Measurements from ENCODE around the gene TWNK. TPM values are rescaled to one million over a fixed set of nuclear protein-coding genes. Genes with fewer than 3 reads are reported as not detected.

The TWNK gene
- total RNA-seq, 2 donors from 2014 or later: 1.8 to 2.3 TPM

GRCh38 chr10:101012525-101013364 lies 25.4 kb downstream of the TWNK start:
- peak overlapping the region in 2 of 4 donors; percentile 14 to 15 for H3K27ac ChIP-seq
- 18 to 23% methylated on average over 11 to 14 of the region's 14 CpGs for WGBS, 2 donors

DNA sequence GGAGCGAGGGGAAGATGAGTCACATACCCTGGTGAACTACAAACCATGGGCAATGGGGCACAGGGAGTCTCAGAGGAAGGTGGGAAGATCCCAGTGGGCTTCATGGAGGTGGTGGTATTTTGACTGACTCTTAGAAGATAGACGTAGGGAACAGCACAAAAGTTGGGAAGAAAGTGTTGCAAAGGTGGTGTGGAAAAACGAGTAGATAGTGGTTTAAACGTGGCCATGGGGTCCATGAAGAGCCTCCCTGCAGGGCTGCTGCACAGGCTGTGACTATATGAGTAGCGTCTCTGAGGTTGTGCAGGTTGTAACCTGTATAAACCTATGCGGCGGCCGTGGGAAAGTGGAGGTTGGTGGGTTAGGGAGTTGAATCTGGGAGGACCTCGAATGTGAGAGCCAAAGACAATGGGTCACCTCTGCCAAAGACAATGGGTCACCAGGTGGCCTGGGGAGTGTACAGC lies 26.1 kb downstream of the TWNK start:
- ATAC-seq (no peak), DNase-seq (no peak)
- H3K9me3 ChIP-seq: no peaks in the 10 kb centered on the region
- TF ChIP-seq CTCF (IDR thresholded peaks at IDR 0.05) (no peak), POLR2A (IDR thresholded peaks at IDR 0.05) (no peak)
- H3K27ac ChIP-seq: no peak overlapping the region
- intact Hi-C loops (cut with DNase I): no loop called here
- H3K36me3 ChIP-seq (replicated peaks in 1 of 2; ENCODE audit: insufficient read depth in 1 of 2, low read depth in 2 of 2): no peaks in the 10 kb centered on the region
- H3K27me3 ChIP-seq: no peaks in the 10 kb centered on the region
- peaks cover 13% of the 10 kb centered on the region for H3K4me1 ChIP-seq
- WGBS, 2 donors: 32 to 39% methylated on average over 9 of the region's 9 CpGs
- H3K4me3 ChIP-seq: no peak overlapping the region

More at GRCh38 chr10:101012525-101013364, 25.4 kb downstream of the TWNK start:
- intact Hi-C loops (cut with DNase I): no loop called here
- TF ChIP-seq POLR2A (IDR thresholded peaks at IDR 0.05): no peak
- TF ChIP-seq CTCF (IDR thresholded peaks at IDR 0.05): peak; percentile 71 to 98 (median 88)
- H3K36me3 ChIP-seq (replicated peaks in 1 of 2; ENCODE audit: insufficient read depth in 1 of 2, low read depth in 2 of 2): no peaks in the 10 kb centered on the region
- H3K27me3 ChIP-seq: no peaks in the 10 kb centered on the region
- H3K4me1 ChIP-seq: peaks cover 13% of the 10 kb centered on the region
- DNase-seq: peak; percentile 83 to 91 (median 89)
- no peaks in the 10 kb centered on the region for H3K9me3 ChIP-seq
- ATAC-seq: peak; percentile 81
- H3K4me3 ChIP-seq: no peak overlapping the region

DNA sequence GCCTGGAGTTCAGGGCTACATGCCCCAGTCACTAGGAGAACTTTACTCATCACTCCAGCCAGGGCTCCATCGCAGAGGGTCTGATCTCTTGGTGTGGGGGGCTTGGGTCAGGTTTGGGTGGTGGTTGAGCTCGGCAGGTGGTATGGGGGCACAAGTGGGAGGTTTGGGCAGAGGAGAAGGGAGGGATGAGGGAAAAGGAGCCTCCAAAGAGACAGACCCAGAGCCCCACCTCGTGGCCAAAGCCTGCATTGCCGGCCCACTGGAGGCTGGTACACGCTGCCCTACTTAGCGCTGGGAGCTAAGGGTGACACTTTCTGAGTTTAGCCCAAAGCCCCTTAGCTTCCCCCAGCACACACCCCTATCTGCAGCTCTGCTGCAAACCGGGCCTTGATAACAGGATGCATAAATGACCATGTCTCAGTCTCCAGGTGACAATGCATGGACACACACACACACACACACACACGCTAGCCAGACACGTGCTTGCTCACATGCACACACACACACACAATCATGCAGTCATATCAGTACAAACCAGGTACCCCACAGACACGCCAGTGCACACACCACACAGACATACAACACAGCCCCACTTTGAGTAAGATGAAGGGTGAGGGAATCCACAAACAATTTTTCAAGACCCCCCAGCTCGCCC lies 27.0 kb downstream of the TWNK start:
- H3K36me3 ChIP-seq (replicated peaks in 1 of 2; ENCODE audit: insufficient read depth in 1 of 2, low read depth in 2 of 2): no peaks in the 10 kb centered on the region
- 5 to 7% methylated on average over 8 to 11 of the region's 11 CpGs for whole genome bisulfite sequencing, 2 donors
- ATAC-seq: peak; percentile 70
- TF ChIP-seq CTCF (IDR thresholded peaks at IDR 0.05) (peak; percentile 82 to 95 (median 91)), POLR2A (IDR thresholded peaks at IDR 0.05) (no peak)
- H3K4me1 ChIP-seq: peaks cover 13% of the 10 kb centered on the region
- no peaks in the 10 kb centered on the region for H3K27me3 ChIP-seq
- intact Hi-C loops (cut with DNase I): no loop called here
- no peak overlapping the region for H3K4me3 ChIP-seq
- H3K9me3 ChIP-seq: no peaks in the 10 kb centered on the region
- DNase-seq: peak; percentile 81 to 91 (median 86)
- H3K27ac ChIP-seq: no peak overlapping the region

DNA sequence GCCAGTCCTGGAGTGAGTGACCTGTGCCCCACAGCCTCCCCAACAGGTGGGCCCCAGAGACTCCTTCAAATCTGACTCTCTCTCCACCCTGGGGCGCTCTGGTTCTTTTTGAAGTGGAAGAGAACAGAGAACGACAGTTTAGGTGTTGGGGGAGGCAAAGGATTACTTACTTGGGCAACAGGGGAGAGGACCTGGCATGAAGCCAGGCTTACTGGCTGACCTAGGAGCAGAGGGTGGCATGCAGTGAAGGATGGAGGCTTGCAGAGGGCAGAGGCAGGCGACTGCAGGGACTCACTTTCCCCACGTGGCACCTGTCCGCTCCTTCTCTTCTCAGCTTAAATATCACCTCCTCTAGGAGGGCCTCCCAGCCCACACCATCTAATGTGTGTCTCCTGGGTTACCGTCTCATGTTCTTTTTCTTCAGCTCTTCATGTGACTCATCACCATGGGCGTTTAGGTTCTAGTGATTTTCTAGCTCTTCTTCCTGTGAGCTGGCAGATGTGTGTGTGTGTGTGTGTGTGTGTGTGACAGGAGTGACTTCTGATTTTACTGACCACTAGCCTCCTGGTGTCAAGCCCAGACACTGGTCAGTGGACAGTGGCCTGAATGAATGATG lies 27.7 kb downstream of the TWNK start:
- DNase-seq (peak in 1 of 4 donors; percentile 42), ATAC-seq (no peak)
- no peak overlapping the region for H3K4me3 ChIP-seq
- H3K4me1 ChIP-seq: peaks cover 13% of the 10 kb centered on the region
- H3K36me3 ChIP-seq (replicated peaks in 1 of 2; ENCODE audit: insufficient read depth in 1 of 2, low read depth in 2 of 2): no peaks in the 10 kb centered on the region
- TF ChIP-seq CTCF (IDR thresholded peaks at IDR 0.05): no peak
- no peak for TF ChIP-seq POLR2A (IDR thresholded peaks at IDR 0.05)
- WGBS, 2 donors: 38 to 46% methylated on average over 6 to 7 of the region's 7 CpGs
- no peak overlapping the region for H3K27ac ChIP-seq
- intact Hi-C loops (cut with DNase I): no loop called here
- no peaks in the 10 kb centered on the region for H3K27me3 ChIP-seq
- no peaks in the 10 kb centered on the region for H3K9me3 ChIP-seq
